OCI-LY7 (cell line): ENCODE results near the gene KDM4B. TPM values are rescaled to one million over a fixed set of nuclear protein-coding genes. Genes with fewer than 3 reads are reported as not detected.

Experiments
- BruUV-seq: library from RNA; stranded (reverse); fragments of 400-500 nt; replicated peaks from 2 replicates; lab custom pipeline; 2021; lab: Mats Ljungman, UMichigan
- CTCF ChIA-PET: fragments of 300-600 bp; sonication (Branson Sonifier 250); formaldehyde crosslinking; loops from one replicate; lab custom pipeline; 2022; ENCODE audit warnings: antibody characterized with exemption; ENCODE audit not compliant: unreplicated experiment; lab: Charles Lee
- POLR2A ChIA-PET: fragments of 300-600 bp; sonication (Branson Sonifier 250); formaldehyde crosslinking; loops from one replicate; lab custom pipeline; 2022; ENCODE audit warnings: antibody characterized with exemption; lab: Charles Lee
- DNase-seq: peaks from one replicate; pipeline ENCODE4 v3.0.0-alpha.2; 2015; ENCODE audit warnings: low spot score
- H2AFZ ChIP-seq: fragments of 200-600 bp; sonication (generic), shearing (Covaris generic); 2 replicates; pipeline ENCODE4 v1.6.1; 2014; ENCODE audit warnings: mild to moderate bottlenecking, antibody characterized with exemption, low read length, moderate library complexity
- H3K27ac ChIP-seq: fragments of 200-600 bp; sonication (generic); 2 replicates; pipeline ENCODE4 v1.5.1; 2014; ENCODE audit warnings: mixed run types, low read depth, mild to moderate bottlenecking, moderate library complexity, low read length, inconsistent platforms; ENCODE audit not compliant: poor library complexity, severe bottlenecking
- H3K36me3 ChIP-seq: fragments of 200-600 bp; sonication (generic); 2 replicates; pipeline ENCODE4 v1.6.1; 2014; ENCODE audit warnings: mild to moderate bottlenecking, antibody characterized with exemption, low read length, moderate library complexity, mixed read lengths; ENCODE audit not compliant: insufficient read depth
- H3K4me1 ChIP-seq: fragments of 200-600 bp; sonication (generic); 2 replicates; pipeline ENCODE4 v1.5.1; 2014; ENCODE audit warnings: mild to moderate bottlenecking, low read length; ENCODE audit not compliant: insufficient read depth, poor library complexity, severe bottlenecking
- H3K4me2 ChIP-seq: fragments of 200-600 bp; sonication (generic); 2 replicates; pipeline ENCODE4 v1.6.1; 2014; ENCODE audit warnings: mild to moderate bottlenecking, low read length
- H3K4me3 ChIP-seq: fragments of 200-600 bp; sonication (generic); 2 replicates; pipeline ENCODE4 v1.5.1; 2014; ENCODE audit warnings: mild to moderate bottlenecking, low read depth, low read length; ENCODE audit not compliant: poor library complexity, severe bottlenecking
- H3K79me2 ChIP-seq: fragments of 200-600 bp; sonication (generic); 2 replicates; pipeline ENCODE4 v1.6.1; 2016; ENCODE audit warnings: low read depth, mild to moderate bottlenecking, low read length, moderate library complexity, mixed read lengths; ENCODE audit not compliant: insufficient read depth
- H3K9me2 ChIP-seq: fragments of 200-600 bp; sonication (generic); 2 replicates; pipeline ENCODE4 v1.6.1; 2016; ENCODE audit warnings: mild to moderate bottlenecking, low read length, mixed read lengths; ENCODE audit not compliant: insufficient read depth
- H3K9me3 ChIP-seq: fragments of 200-600 bp; sonication (generic); 2 replicates; pipeline ENCODE4 v1.6.1; 2014; ENCODE audit warnings: mild to moderate bottlenecking, mixed run types, low read length, mixed read lengths
- H4K20me1 ChIP-seq: fragments of 200-600 bp; sonication (generic); 2 replicates; pipeline ENCODE4 v1.6.1; 2014; ENCODE audit warnings: mild to moderate bottlenecking, antibody characterized with exemption, low read length, moderate library complexity, mixed read lengths; ENCODE audit not compliant: insufficient read depth
- EZH2phosphoT487 ChIP-seq: fragments of 200-600 bp; sonication (generic); IDR thresholded peaks from 2 replicates; pipeline ENCODE4 v1.6.1; 2018; ENCODE audit warnings: low read depth, borderline replicate concordance, mild to moderate bottlenecking, mixed run types, antibody characterized with exemption, low read length, moderate library complexity, mixed read lengths
- intact Hi-C: fragments of 100-400 bp; cut with micrococcal nuclease; formaldehyde crosslinking; loops from one replicate; pipeline ENCODE4 v1.10.0; 2022; ENCODE audit not compliant: unreplicated experiment
- total RNA-seq, 2 experiments: library from RNA; depleted of rRNA in 1 of 2; stranded (reverse); fragments of >200 nt in 1 of 2; shearing (Covaris generic) in 1 of 2; gene quantifications; 2 replicates each; pipeline ENCODE4 v1.2.3, GENCODE V29; 2014 to 2022
- TF ChIP-seq, protein P1 (sequence below): fragments of 200-600 bp; sonication (generic); conservative IDR thresholded peaks from 2 replicates; pipeline ENCODE4 v1.5.1; 2014; ENCODE audit warnings: mild to moderate bottlenecking, antibody characterized with exemption, low read length, moderate library complexity, mixed read lengths

The KDM4B gene
- total RNA-seq, 2 experiments from 2014 or later = 24.3 to 44.2 TPM

DNA sequence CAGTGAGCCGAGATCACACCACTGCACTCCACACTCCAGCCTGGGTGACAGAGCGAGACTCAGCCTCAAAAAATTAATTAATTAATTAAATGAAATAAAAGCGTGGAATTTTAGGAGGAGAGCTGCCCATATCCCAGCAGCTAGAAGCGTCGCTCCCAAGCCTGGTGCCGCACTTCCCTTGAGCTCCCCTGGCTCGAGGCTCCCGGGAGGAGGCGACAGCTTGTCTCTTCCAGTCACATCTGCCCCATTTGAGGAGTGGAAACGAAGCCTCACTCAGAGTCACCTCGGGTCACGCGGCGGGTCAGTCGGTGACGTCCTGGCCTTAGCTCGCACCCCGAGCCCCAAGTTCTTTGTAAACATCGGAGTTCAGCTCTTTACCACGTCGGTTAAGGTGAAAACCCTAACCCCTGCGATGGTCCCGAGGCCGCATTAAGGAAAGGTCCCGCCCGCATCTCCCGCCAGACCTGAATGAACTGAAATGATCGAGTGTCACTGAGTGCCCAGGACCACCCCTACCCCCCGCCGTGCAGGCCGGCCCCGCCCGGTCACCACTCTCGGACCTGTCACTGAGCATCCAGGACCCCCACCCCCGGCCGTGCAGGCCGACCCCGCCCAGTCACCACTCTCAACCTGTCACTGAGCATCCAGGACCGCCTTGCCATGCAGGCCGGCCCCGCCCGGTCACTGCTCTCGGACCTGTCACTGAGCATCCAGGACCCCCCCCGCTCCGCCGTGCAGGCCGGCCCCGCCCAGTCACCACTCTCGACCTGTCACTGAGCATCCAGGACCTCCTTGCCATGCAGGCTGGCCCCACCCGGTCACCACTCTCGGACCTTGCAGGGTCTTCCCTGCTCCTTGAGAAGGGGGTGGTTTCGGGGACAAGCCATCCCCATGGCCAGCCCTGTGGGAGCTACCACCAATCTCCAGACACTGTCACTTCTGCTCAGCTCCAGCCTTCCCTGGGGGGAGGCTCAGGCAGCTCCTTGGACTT, 176.9 kb downstream of the KDM4B start:
- no peak overlapping the region for H2AFZ ChIP-seq
- no peak for DNase-seq
- intact Hi-C loops = no loop called here
- H3K4me1 ChIP-seq = peaks cover 6% of the 10 kb centered on the region
- no peak overlapping the region for H3K4me2 ChIP-seq
- TF ChIP-seq, protein P1, sequence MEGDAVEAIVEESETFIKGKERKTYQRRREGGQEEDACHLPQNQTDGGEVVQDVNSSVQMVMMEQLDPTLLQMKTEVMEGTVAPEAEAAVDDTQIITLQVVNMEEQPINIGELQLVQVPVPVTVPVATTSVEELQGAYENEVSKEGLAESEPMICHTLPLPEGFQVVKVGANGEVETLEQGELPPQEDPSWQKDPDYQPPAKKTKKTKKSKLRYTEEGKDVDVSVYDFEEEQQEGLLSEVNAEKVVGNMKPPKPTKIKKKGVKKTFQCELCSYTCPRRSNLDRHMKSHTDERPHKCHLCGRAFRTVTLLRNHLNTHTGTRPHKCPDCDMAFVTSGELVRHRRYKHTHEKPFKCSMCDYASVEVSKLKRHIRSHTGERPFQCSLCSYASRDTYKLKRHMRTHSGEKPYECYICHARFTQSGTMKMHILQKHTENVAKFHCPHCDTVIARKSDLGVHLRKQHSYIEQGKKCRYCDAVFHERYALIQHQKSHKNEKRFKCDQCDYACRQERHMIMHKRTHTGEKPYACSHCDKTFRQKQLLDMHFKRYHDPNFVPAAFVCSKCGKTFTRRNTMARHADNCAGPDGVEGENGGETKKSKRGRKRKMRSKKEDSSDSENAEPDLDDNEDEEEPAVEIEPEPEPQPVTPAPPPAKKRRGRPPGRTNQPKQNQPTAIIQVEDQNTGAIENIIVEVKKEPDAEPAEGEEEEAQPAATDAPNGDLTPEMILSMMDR = no peak
- no peak for TF ChIP-seq EZH2phosphoT487
- BruUV-seq = no TSS peak
- ChIA-PET POLR2A (no interaction called here), CTCF (no interaction called here)
- H3K9me2 ChIP-seq = no peaks in the 10 kb centered on the region
- H3K79me2 ChIP-seq = no peaks in the 10 kb centered on the region
- no peaks in the 10 kb centered on the region for H3K9me3 ChIP-seq
- H3K36me3 ChIP-seq = peaks cover 2% of the 10 kb centered on the region; the same call in 1 of the 2 replicates
- H3K27ac ChIP-seq = no peak overlapping the region
- H4K20me1 ChIP-seq = no peaks in the 10 kb centered on the region
- no peak overlapping the region for H3K4me3 ChIP-seq

DNA sequence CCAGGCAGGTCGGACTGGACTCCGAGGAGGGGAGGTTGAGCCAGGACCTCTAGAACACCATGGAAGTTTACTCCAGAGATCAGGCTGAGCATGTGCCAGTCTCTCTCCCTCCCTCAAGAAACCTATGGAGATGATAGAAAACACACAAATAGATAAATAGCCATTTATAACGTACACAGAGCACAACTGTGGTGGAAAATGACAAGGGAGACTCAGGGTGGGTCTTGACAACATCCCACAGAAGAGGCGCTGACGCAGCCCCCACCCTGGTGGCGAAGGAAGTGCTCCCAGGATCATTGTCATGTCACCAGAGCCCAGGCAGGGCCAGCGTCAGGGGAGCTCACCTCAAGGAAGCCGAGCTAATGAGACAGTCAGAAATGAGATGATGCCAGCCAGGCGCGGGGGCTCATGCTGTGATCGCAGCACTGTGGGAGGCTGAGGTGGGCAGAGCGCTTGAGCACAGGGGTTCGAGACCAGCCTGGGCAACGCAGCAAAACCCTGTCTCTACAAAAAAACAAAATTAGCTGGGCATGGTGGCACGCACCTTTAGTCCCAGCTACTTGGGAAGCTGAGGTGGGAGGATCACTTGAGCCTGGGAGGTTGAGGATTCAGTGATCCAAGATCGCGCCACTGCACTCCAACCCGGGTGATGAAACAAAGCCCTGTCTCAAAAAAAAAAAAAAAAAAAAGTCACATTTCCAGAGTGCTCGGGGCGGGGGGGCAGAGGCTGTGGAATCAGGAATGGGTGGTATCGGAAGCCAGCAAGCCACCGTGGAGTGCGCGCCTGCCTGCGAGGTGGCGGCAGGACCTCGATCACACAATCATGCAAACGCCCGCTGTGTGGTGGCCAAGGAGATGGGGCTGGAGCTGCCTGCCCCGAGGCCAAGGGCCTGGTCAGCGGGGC, 178.4 kb downstream of the KDM4B start:
- Histone ChIP-seq H3K79me2 (no peaks in the 10 kb centered on the region), H3K36me3 (peaks cover 2% of the 10 kb centered on the region; the same call in 1 of the 2 replicates), H3K4me2 (no peak overlapping the region), H3K9me2 (no peaks in the 10 kb centered on the region), H4K20me1 (no peaks in the 10 kb centered on the region), H3K4me1 (peaks cover 6% of the 10 kb centered on the region), H2AFZ (no peak overlapping the region), H3K27ac (no peak overlapping the region), H3K4me3 (no peak overlapping the region), H3K9me3 (no peaks in the 10 kb centered on the region)
- CTCF ChIA-PET = no interaction called here
- no peak for TF ChIP-seq EZH2phosphoT487
- TF ChIP-seq, protein P1 = no peak
- intact Hi-C loops = no loop called here
- POLR2A ChIA-PET = no interaction called here
- no peak for DNase-seq
- no TSS peak for BruUV-seq
